GM19455 (cell line): ENCODE results near the gene MLN.

Source experiments
- ATAC-seq: cut with Tn5 transposase; IDR thresholded peaks from one replicate; pipeline ENCODE4 v1.9.1; 2021; ENCODE audit not compliant: unreplicated experiment

The MLN gene

DNA sequence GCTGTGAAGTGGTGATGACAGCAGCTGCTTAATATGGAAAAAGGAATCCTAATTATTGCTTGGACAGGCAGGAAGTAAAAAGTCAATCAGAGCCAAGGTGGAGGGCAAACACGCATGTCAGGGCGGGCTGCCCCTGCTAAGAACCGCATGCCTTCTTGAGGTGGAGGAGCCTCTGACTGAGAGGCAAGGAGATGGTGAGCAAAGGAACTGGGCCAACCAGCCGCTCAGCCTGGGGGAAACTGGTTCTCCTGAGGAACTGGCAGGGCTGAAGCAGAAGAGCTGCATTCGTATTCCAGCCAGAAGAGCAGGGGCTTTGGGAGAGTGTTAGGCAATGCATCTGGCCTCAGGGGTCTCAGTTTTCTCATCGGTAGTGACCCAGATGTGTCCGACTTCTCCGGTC lies 13.1 kb upstream of the MLN start:
- ATAC-seq: no peak

DNA sequence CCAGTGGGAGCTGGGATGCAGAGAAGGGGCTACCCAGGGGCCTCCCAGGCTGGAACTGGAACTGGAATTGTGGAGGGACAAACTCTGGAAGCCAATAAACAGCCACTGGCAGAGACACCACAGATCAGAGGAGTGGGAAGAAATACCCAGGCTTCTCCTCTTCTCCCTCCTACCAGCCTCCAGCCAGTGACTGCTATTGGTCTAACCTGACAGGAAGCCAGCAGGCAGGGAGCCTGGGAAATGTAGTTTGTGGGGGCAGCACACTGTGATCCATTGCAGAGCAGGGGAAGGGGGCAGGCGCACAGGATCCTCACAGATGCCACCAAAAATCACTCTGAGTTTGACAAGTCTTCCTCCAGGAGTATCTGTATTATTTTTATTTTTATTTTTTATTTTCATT lies 12.1 kb upstream of the MLN start:
- no peak for ATAC-seq

DNA sequence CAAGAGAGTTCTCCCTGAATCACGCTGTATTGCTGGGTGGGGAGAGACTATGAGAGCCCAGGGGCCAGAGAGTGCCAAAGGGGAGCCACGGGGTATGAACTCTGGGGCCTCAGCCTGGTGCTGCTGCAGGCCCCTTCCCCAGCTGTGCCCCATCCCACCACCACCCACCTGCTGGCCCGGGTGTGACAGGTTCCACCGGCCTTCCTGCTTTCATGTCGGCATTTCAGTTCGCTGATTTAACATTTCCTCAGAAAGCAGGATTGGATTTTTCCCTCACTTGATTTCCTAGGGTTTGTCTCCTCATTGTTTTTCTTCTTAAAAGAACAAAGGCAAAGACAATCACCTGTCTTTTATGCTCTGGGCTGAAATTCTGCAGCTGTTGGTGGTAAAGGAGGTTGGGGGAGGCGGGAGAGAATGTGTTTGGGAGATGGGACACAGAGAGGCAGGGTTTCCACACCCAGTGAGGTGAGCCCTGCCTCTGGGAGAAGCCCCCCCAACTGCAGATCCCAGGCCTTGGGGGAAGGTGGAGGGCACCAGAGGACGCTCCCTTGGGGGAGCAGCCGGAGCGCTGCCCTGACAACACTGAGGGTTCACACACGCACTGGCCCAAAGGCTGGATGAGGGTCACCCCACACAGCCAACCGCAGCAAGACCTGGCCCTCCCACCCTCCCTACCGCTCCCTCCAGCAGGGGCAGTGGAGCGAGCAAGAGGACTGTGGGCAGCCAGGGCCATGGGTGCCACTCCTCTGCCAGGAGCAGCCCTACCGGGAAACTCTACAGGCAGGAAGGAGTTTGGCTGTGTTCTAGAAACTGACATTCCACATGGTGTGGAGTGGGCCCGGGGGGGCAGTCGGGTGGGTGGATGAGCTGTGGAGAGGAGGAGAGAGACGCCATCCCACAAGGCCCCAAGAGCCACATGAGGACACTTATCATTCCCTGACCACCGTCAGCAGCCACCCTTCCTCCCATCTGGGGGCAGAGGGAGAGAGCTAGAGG lies 10.5 kb upstream of the MLN start:
- ATAC-seq: no peak

DNA sequence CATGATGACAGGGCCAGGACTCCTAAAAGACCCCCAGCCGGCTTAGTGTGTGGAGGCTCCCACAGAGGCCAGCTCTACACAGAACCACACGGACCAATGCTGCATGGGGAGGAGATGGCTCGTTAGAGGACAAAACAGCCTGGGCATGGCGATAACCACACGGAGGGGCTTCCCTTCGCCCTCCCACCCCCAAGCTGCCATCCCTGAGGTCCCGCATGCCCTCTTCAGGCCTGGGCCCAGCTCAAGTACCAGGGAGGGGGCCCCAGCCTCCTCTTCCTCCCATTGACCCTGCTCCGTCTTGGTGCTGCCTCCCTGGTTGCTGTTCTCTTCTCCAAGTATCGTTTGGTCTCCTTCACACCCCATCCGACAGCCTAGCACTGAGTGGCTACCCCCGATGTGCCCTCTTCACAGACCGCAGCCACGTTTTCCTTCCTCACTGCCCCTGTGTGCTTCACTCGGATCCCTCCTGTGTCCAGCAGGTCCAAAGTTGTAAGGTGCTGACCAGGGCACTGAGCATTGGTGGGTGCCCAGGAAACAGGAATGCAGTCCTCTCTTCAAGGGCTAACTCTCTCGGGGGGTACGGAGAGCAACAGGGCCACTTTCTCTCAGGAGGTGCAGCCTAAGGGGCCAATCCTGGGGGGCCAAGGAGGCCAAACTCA lies 9.6 kb upstream of the MLN start:
- ATAC-seq: no peak

DNA sequence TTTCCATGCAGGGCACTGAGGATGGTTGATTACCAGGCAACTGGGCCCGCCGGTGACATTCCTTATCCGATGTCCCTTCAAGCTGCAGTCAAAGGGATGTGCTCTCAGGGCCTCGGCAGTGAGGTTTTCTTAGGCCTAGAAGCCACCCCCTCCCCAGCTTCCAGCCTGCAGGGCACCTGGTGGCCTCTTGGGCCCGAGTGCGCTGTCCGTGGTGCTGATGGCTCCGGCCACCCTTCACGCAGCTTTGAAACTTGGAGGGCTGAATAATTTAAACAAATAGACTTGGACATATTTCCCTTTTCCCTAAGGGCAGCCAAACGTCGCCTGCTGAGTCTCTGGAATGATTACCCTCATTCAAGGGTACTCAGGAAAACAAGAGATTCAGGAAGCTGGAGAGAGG lies 8.9 kb upstream of the MLN start:
- ATAC-seq: no peak

DNA sequence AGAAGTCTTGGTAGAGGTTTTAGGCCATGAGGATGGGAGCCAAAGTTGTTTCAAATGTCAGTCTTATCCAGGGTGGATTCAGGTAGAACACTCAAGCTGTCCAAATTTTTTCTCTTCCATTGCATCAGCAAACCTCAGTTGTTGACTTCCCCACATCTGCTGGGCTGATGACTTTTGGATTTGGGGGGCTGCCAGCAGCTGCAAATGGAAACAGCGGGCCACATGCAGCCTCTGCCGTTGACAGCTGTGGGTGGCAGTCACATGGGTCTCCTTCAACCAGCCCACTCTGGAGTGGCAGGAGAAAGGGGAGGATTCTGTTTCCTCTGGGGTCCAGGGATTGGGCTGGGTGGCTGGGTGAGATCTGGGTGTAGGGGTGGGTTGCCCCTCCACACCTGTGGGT lies 5.8 kb upstream of the MLN start:
- ATAC-seq: no peak

DNA sequence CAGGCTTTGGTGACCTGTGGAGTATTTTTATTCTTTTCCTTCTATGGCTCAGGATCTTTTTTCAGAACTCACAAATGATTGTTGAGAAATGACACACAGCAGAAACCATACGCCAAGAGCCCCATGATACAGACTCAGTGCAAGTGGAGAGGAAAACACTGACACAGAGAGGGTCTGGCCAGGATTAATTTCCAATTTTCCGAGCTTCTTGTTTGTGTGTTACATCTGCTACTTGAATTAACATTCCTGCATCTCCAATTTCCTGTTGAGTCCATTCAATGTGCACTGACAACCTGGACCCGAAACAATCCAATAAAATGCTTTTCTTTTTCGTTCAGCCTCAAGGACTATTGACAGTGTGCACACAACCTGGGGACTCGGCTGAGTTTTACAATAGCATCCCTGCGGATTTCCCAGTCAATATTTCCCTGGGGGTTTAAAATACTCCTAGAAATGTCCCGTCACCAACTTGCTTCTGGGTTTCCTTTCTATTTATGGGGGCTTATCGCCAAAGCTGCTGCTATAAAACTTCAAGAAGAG lies 4.9 kb upstream of the MLN start:
- ATAC-seq: no peak

DNA sequence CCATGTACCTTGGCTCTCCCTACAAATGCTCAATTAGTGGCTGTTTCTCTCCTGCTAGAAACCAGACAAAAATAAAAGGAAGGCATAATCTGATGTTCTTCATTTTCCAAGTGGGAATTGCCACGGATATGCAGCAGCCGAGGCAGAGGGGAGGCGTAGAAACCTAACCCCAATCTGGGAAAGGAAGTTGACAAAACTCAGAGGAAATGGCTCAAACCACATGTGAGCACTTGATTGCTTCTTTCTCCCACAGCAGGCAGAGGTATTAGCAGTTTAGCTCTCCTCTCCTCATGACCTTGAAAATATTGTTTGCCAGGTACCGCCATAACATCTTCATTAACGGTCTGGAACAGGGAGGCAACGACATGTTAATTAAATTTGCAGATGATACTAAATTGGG lies 3.8 kb upstream of the MLN start:
- ATAC-seq: no peak

DNA sequence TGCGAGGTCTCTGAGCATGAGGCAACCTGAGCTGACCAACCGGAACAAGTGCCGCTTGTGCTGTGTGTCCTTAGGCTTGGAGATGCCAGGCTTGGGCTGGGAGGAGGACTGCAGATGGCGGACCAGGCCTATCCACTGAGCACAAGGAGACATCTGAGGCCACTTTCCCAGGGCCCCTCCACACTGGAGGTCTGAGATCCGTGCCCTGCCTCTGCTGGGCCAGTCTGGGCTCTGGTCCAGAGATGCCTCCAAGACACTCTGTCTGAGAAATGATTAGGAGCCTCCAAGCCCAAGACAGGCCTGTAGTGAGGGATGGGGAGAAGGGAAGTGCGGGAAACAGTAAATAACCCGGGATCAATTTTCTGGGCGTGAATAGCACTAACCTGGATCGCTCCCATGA lies 3.0 kb upstream of the MLN start:
- ATAC-seq: no peak

DNA sequence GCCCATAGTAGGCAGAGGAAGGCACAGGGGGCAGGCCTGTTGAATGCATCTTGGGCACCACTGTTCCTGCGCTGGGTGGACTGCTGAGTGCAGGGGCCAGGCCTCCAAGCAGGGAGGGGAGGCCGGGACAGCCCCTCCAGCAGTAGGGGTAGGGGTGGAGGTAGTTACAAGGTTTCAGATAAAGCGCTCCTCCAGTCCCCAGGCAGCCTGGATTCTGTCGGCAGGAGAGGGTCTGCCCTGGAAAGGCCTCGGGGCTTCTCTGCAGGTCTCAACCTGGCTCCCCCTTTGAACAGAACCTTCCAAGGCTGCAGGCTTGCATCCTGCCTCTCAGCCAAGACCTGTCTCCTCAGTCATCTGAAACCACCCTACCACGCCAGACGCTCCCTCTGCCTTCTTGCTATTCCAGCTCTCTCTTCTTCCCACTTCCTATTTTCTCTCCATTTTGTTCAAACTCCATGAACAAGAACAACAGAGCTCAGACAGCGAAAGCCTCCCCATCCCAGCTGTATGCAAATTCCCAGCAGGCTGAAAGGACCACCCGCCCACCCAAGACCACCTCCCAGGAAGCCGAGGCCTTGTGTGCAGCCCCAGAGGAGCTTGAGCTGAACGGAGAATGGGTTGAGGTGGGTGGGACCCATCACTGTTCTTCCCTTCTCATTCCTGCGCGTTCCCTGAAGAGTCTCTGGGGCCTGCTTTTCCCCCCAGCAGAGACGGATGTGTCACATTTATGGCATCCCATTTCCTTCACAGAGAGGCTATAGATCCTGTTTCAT lies 1.4 kb downstream of the MLN start:
- ATAC-seq: no peak

DNA sequence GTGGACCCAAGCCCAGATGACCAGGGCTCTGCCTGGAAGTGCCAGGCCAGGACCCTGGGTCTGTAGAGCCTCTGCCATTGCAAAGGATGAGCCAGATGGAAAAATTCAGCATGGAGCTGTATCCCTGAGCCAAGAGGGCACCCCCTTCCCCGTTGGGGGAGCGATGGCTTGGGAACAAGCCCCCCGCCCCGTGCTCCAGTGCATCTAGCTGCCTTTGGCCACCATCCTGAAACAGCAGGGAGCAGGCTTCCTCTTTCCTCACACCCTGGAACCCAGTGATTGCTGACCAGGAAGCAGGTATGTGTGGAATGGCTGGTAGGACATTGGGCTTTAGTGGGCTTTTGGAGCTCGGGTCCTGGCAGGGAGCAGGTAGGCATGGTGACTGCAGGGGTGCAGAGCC lies 2.2 kb downstream of the MLN start:
- ATAC-seq: no peak

DNA sequence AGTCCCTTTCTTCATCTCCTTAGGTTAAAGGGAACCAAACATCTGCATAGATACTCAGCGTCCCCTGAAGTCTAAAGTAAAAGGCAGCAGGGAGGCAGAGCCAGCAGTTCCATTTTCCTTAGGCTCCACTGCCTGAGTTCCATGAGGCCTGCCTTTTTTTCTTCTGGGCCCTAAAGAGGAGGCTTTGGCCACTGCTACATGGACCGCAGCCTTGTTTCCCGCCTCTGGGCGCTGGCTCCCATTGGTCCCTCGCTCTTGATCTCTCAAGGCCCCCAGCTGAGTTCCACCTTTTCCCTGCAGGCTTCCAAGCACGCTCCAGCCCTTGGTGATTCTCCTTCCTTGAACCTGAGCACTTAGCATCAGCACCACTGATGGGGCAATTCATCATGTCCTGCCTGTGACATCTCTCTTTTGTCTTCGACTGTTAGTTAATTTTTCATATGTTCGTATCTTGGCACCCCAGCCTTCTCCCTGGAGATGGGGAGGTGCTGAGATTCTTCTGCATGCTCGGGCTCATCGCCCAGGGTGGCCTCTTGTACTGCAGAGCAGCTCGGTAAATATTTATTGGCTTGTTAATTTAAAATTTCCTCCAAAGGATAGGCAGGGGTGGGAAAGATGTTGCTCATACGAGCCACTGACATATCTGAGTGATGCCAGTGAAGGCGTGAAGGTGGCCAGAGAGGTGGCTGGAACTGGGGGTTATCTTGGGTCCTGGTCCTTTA lies 3.4 kb downstream of the MLN start:
- ATAC-seq: no peak

DNA sequence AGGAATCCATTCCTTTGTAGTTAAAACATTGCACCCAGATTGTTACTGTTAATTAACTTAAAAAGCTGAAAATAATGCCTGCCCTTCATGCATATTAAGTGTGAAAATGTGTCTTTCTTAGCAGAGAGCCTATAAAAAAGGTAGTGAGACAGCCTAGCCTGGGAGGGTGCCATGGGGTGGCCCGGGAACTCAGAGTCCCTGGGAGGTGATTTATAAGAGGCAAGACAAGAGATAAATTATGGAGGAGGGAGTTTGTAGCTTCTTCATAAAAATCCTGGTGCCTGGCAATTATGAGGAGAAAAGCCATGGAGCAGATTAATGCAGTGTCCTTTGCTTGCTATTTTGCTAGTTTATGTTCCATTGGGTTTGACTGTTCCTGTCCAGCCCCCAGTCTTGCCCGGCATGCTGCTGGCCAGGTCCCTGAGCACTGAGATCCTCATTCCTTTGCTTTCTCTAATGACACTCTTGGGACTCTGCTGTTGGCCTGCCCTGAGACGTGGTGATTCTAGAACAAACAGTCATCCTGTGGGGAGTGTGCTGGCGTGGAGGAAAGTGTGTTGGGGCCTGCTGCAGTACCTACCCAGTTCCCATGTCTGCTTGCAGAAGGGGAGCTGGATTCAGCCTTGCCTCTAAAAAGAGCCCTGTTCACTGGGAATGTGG lies 4.2 kb downstream of the MLN start:
- no peak for ATAC-seq

DNA sequence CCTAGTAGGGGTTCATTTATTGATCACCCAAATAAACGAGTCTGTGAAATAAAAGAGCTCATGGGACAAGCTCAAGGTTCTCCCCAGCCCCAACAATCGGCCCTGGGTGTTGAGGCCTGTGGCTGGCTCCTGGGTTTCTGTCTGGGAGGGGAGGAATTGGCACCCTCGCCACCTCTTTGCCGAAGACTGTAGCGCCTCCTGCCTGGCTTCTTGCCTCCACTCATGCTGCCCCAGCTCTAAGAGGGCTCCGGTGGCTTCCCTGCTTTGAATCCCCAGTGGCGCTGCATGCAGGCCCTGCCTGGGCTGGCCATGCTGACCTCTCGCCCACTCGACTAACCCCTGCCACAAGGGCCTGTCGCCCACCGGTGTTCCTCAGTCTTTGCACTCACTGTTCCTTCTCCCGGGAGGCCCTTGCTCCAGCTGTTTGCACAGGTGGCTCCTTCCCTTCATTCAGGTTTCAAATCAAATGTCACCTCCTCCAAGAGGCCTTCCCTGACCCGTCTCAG lies 5.4 kb downstream of the MLN start:
- no peak for ATAC-seq

DNA sequence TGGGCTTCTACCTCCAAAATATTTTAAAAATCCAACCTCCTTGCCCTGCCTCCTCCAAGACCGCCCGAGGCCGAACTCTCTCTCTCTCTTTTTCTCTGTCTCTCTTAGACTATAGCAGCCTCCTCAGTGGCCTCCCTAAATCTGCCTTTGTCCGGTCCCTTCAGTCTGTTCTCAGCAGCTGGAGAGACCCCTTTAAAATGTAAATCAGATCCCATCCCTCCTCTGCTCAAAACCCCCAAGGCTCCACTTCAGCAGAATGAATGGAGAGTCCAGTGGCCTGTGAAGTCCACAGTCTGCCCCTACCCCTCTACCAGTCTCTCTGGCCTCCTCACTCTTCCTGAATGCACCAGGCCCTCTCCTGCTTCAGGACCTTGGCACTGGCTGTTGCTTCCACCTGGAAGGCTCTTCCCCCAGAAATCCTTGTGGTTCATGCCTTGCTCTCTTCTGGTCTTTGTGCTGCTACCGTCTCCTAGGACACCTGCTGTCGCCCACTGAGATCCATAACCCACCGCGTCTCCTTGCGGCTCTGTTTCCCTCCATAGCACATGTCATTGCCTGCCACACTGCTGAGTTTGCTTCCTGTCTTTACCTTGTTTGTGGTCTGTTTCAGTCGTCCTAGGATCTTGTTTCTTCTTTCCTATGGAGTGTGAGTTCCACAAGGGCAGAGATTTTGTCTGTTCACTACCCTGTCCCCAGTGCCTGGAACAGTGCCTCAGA lies 6.0 kb downstream of the MLN start:
- no peak for ATAC-seq

DNA sequence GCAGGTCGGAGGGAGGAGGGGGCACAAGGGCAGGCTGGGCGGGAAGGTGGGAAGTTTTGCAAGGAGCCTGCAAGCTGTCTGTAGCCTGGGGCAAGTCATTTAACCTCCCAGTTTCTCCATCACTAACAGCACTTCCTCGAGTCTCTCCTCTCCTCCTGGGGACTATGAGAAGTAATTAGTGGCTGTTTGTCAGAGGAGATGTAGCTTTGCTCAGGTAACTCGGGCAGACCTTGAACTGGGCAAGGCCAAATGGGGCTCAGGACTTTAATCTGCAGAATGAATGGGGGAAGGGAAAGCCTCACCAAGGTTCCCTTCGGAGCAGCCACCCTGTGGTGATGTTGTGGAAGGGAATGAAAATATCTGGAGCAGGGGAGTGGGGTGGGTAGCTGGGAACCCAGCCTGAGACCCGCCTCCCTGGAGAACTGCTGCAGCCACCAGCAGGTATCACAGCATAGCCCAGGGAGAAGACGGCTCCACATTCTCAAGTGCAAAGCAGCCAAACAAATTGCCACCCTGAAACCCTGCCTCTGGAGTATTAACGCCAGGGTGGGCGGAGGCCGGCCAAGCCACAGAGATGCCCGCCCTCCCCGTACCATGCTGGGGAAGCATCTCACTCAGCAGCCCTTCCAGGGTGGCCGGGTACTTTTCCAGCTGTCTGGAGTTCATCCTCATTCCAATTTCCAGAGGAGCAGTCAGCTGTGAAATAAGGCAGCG lies 8.7 kb downstream of the MLN start:
- no peak for ATAC-seq

DNA sequence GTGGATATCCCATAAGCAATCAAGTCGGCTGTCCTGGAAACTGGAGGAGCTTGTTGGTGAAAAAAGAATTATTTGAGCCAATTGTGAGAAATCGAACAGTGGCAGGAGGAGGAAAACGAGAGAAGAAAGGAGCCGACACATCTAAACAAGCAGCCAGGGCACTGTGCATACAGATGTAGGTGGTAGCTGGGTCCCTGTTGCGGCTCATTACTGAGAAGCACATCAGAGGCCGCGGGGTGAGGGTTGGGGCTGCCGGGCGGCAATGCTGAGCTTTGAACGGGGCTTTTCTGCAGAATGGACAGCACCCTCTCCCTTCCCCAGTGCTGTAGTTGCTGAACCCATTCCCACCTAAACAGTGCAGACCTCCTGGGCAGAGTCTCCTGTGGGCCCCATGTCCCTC lies 10.8 kb downstream of the MLN start:
- no peak for ATAC-seq

DNA sequence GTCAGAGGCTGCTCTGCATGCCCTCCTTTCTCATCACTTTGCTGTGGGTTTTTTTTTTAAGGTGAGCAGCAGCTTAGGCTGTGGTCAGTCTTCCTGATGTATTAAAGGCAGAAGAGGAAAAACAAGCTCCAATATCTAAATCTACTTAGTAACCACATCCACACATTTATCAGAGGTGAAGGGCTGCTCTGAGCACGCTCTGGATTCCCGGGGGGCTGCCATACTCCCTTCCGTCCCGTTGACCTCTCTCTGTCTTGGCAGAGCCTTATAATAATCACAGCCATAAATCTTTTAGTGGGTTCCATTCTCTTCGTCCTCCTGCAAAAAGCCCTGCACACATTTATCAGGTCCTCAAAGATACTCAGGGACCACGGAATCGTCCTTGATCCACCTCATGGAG lies 12.2 kb downstream of the MLN start:
- ATAC-seq: no peak

DNA sequence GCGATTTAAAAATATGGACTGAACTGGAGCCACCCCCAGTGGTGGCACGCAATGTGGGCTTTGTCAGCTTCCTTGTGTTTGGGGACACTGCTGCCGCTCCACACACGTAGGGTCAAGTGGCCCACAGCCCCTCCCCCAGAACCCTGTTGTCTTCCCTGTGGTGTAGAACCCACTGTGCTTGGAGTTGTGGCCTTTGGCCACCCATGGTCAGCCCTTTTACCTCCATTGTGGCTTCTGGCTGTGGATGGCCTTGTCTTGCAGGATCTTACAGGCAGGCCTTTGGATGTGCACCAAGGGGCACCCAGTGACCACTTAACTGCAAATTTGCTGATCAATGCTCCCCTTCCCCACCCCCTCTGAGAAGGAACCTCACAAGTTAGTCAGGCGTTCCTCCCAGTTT lies 12.9 kb downstream of the MLN start:
- no peak for ATAC-seq
